Cardiac fibroblast (primary cell): ENCODE measurements around the gene CYP4V2.

ENCODE experiments used
- DNase-seq, 2 donors: peaks; one replicate each; pipeline versions ENCODE4 v3.0.0 to v3.0.0-alpha.2; 2010; ENCODE audit warnings: low read depth in 2 of 2
- H3K4me3 ChIP-seq, 2 donors: replicated peaks in 1 of 2; 1 replicate in 1 of 2; 2 replicates in 1 of 2; pipeline ENCODE4 v1.5.1; 2011; ENCODE audit warnings: low read depth in 2 of 2, low read length in 2 of 2, mild to moderate bottlenecking in 2 of 2, moderate library complexity in 1 of 2
- CTCF ChIP-seq: IDR thresholded peaks from one replicate; pipeline ENCODE4 v1.5.1; 2011; ENCODE audit warnings: low read depth, mild to moderate bottlenecking, low read length, inconsistent platforms

The CYP4V2 gene

DNA sequence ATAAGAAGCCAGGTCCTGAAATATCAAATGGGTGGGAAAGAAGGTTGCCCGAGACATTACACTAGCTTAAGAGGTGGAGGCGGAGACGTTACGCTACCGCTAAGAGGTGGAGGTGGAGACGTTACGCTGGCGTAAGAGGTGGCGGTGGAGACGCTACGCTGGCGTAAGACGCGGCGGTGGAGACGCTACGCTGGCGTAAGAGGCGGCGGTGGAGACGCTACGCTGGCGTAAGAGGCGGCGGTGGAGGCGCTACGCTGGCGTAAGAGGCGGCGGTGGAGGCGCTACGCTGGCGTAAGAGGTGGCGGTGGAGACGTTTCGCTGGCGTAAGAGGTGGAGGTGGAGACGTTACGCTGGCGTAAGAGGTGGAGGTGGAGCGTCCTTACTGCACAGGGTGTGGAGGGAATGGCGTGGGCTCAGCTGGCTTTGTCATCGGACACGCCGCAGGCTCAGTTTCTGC is 12.8 kb downstream of the CYP4V2 start:
- DNase-seq = peak in 1 of 2 donors; percentile 87
- H3K4me3 ChIP-seq = peak overlapping the region in 1 of 2 donors; percentile 35
- no peak for TF ChIP-seq CTCF

DNA sequence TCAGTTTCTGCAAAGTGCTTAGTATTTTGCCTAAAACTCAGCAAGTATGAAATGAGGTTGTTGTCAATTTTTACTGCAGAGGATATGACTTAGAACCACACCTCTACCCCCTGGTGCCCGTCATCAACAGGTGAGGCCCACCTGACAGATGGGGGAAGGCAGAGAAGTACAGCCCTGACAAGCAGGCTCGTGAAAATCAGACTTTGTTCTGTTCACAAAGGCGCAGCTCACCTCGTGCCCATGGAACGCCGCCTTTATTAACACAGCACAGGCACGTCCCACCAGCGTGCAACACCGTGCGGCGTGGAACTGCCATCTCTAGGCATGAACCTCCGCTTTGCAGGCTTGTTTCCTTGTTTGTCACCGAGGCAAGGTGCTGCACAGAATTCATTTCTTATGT is 13.3 kb downstream of the CYP4V2 start:
- no peak for DNase-seq
- H3K4me3 ChIP-seq = peak overlapping the region in 1 of 2 donors; percentile 35
- no peak for TF ChIP-seq CTCF

GRCh38 chr4:186205156-186205555 is 13.8 kb downstream of the CYP4V2 start:
- no peak overlapping the region for H3K4me3 ChIP-seq
- TF ChIP-seq CTCF = no peak
- no peak for DNase-seq

DNA sequence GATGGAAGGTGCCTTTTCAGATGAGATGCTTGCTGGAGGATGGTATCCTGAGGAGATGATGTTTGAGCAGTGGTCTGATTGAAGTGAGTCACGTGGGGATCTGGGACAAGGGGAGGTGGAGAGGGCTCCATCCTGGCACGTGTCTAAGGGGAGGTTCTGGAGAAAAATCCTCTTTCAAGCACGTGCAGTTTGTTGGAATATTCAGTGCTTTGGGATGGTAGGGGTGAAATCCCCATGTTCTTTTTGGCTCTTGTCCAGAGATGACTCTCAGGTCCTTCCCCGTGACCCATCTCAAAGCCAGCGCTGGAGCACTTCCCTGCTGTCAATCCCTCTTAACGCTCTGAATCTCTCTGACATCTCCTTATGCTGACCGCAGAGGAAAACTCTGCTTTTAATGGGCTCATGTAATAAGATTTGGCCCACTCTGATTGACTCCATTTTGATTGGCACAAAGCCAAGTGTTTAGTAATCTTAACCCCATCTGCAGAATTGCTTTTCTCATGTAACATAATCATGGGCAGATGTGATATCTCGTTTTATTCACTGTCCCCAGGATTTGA is 25.2 kb downstream of the CYP4V2 start:
- TF ChIP-seq CTCF = no peak

GRCh38 chr4:186217733-186218293 is 26.4 kb downstream of the CYP4V2 start:
- DNase-seq = no peak
- H3K4me3 ChIP-seq = no peak overlapping the region
- no peak for TF ChIP-seq CTCF

More for the DNA sequence above, 25.2 kb downstream of the CYP4V2 start:
- H3K4me3 ChIP-seq = no peak overlapping the region
- DNase-seq = peak in 1 of 2 donors; percentile 40

- no peak for DNase-seq
- no peak for TF ChIP-seq CTCF
- no peak overlapping the region for H3K4me3 ChIP-seq
Observed at GRCh38 chr4:186221624-186222023, 30.3 kb downstream of the CYP4V2 start.

GRCh38 chr4:186225848-186226247 is 34.5 kb downstream of the CYP4V2 start:
- H3K4me3 ChIP-seq = no peak overlapping the region
- DNase-seq = no peak
- TF ChIP-seq CTCF = no peak
